Muscle layer of duodenum (tissue), 2 donors: ENCODE results near the gene TSPYL4.

Experiments
- H3K27ac ChIP-seq: one replicate; pipeline ENCODE4 v1.7.0; 2013; ENCODE audit warnings: mild to moderate bottlenecking, low read length
- H3K27me3 ChIP-seq: one replicate; pipeline ENCODE4 v1.7.0; 2013; ENCODE audit warnings: low read depth, mild to moderate bottlenecking, control low read depth, low read length
- H3K36me3 ChIP-seq, 2 donors: one replicate each; pipeline ENCODE4 v1.7.0; 2013; ENCODE audit warnings: low read length in 2 of 2, control low read depth in 1 of 2, mild to moderate bottlenecking in 1 of 2; ENCODE audit not compliant: insufficient read depth in 2 of 2, control insufficient read depth in 1 of 2
- H3K4me1 ChIP-seq, 2 donors: one replicate each; pipeline ENCODE4 v1.7.0; 2013; ENCODE audit warnings: low read length in 2 of 2, mild to moderate bottlenecking in 2 of 2, control low read depth in 1 of 2, moderate library complexity in 1 of 2; ENCODE audit not compliant: insufficient read depth in 2 of 2, control insufficient read depth in 1 of 2
- H3K4me3 ChIP-seq, 2 donors: one replicate each; pipeline ENCODE4 v1.7.0; 2013; ENCODE audit warnings: low read length in 2 of 2, low read depth in 1 of 2, mild to moderate bottlenecking in 1 of 2
- H3K9me3 ChIP-seq, 2 donors: one replicate each; pipeline ENCODE4 v1.7.0; 2013; ENCODE audit warnings: low read length in 2 of 2, control low read depth in 1 of 2, mild to moderate bottlenecking in 1 of 2; ENCODE audit not compliant: control insufficient read depth in 1 of 2
- donor health status: healthy.

TSPYL4 gene

GRCh38 chr6:116268589-116269293 lies 14.9 kb upstream of the TSPYL4 start:
- Histone ChIP-seq H3K4me1 (no peaks in the 10 kb centered on the region), H3K4me3 (no peak overlapping the region), H3K27ac (no peak overlapping the region), H3K36me3 (peaks cover 0 to 8% of the 10 kb centered on the region in 2 donors), H3K9me3 (no peaks in the 10 kb centered on the region), H3K27me3 (no peaks in the 10 kb centered on the region)

- Histone ChIP-seq H3K27ac (no peak overlapping the region), H3K4me3 (no peak overlapping the region), H3K36me3 (peaks cover 1 to 8% of the 10 kb centered on the region in 2 donors), H3K9me3 (no peaks in the 10 kb centered on the region), H3K27me3 (no peaks in the 10 kb centered on the region), H3K4me1 (no peaks in the 10 kb centered on the region)
Measured at GRCh38 chr6:116267836-116268588, 14.1 kb upstream of the TSPYL4 start.

GRCh38 chr6:116266803-116267202 lies 12.9 kb upstream of the TSPYL4 start:
- H3K27ac ChIP-seq = no peak overlapping the region
- H3K9me3 ChIP-seq = no peaks in the 10 kb centered on the region
- no peaks in the 10 kb centered on the region for H3K27me3 ChIP-seq
- no peak overlapping the region for H3K4me3 ChIP-seq
- no peaks in the 10 kb centered on the region for H3K4me1 ChIP-seq
- H3K36me3 ChIP-seq = peaks cover 5 to 8% of the 10 kb centered on the region in 2 donors

- peaks cover 4 to 5% of the 10 kb centered on the region in 2 donors for H3K36me3 ChIP-seq
- no peaks in the 10 kb centered on the region for H3K27me3 ChIP-seq
- no peak overlapping the region for H3K27ac ChIP-seq
- no peaks in the 10 kb centered on the region for H3K4me1 ChIP-seq
- H3K4me3 ChIP-seq = no peak overlapping the region
- H3K9me3 ChIP-seq = no peaks in the 10 kb centered on the region
Measured at GRCh38 chr6:116265041-116265829, 11.4 kb upstream of the TSPYL4 start.

- H3K27me3 ChIP-seq = no peaks in the 10 kb centered on the region
- no peaks in the 10 kb centered on the region for H3K4me1 ChIP-seq
- no peak overlapping the region for H3K4me3 ChIP-seq
- peaks cover 4 to 5% of the 10 kb centered on the region in 2 donors for H3K36me3 ChIP-seq
- no peak overlapping the region for H3K27ac ChIP-seq
- H3K9me3 ChIP-seq = no peaks in the 10 kb centered on the region
Measured at GRCh38 chr6:116263353-116263752, 9.5 kb upstream of the TSPYL4 start.

GRCh38 chr6:116258520-116258919 lies 4.6 kb upstream of the TSPYL4 start:
- Histone ChIP-seq H3K9me3 (no peaks in the 10 kb centered on the region), H3K27me3 (no peaks in the 10 kb centered on the region), H3K4me3 (no peak overlapping the region), H3K27ac (no peak overlapping the region), H3K36me3 (peaks cover 0 to 8% of the 10 kb centered on the region in 2 donors), H3K4me1 (peaks cover 0 to 14% of the 10 kb centered on the region in 2 donors)

- H3K4me3 ChIP-seq = no peak overlapping the region
- no peaks in the 10 kb centered on the region for H3K9me3 ChIP-seq
- H3K4me1 ChIP-seq = peaks cover 11 to 30% of the 10 kb centered on the region in 2 donors
- H3K27me3 ChIP-seq = no peaks in the 10 kb centered on the region
- H3K36me3 ChIP-seq = peaks cover 0 to 4% of the 10 kb centered on the region in 2 donors
- no peak overlapping the region for H3K27ac ChIP-seq
Measured at GRCh38 chr6:116256694-116257093, 2.8 kb upstream of the TSPYL4 start.

GRCh38 chr6:116255246-116255800 lies 1.4 kb upstream of the TSPYL4 start:
- Histone ChIP-seq H3K9me3 (no peaks in the 10 kb centered on the region), H3K36me3 (peaks cover 0 to 4% of the 10 kb centered on the region in 2 donors), H3K27me3 (no peaks in the 10 kb centered on the region), H3K4me3 (peak overlapping the region; percentile 85 to 95), H3K4me1 (peaks cover 22 to 44% of the 10 kb centered on the region in 2 donors), H3K27ac (no peak overlapping the region)

GRCh38 chr6:116254297-116255056 lies 602 bp upstream of the TSPYL4 start:
- Histone ChIP-seq H3K4me1 (peaks cover 26 to 48% of the 10 kb centered on the region in 2 donors), H3K27me3 (no peaks in the 10 kb centered on the region), H3K27ac (peak overlapping the region; percentile 94), H3K9me3 (no peaks in the 10 kb centered on the region), H3K4me3 (peak overlapping the region; percentile 85 to 95), H3K36me3 (peaks cover 0 to 4% of the 10 kb centered on the region in 2 donors)

- Histone ChIP-seq H3K36me3 (peaks cover 0 to 4% of the 10 kb centered on the region in 2 donors), H3K4me1 (peaks cover 26 to 48% of the 10 kb centered on the region in 2 donors), H3K27me3 (no peaks in the 10 kb centered on the region), H3K27ac (peak overlapping the region; percentile 94), H3K9me3 (no peaks in the 10 kb centered on the region), H3K4me3 (peak overlapping the region; percentile 85 to 95)
Measured at GRCh38 chr6:116253188-116253504, 729 bp downstream of the TSPYL4 start.
